Measurements from ENCODE around the gene MBP.

- TF ChIP-seq, protein P1, sequence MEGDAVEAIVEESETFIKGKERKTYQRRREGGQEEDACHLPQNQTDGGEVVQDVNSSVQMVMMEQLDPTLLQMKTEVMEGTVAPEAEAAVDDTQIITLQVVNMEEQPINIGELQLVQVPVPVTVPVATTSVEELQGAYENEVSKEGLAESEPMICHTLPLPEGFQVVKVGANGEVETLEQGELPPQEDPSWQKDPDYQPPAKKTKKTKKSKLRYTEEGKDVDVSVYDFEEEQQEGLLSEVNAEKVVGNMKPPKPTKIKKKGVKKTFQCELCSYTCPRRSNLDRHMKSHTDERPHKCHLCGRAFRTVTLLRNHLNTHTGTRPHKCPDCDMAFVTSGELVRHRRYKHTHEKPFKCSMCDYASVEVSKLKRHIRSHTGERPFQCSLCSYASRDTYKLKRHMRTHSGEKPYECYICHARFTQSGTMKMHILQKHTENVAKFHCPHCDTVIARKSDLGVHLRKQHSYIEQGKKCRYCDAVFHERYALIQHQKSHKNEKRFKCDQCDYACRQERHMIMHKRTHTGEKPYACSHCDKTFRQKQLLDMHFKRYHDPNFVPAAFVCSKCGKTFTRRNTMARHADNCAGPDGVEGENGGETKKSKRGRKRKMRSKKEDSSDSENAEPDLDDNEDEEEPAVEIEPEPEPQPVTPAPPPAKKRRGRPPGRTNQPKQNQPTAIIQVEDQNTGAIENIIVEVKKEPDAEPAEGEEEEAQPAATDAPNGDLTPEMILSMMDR (IDR thresholded peaks at IDR 0.05; ENCODE audit: insufficient read depth, low read length) = no peak
- TF ChIP-seq POLR2AphosphoS5 (IDR thresholded peaks at IDR 0.05; ENCODE audit: low read depth) (0 out of 2 replicates have a peak, but pooled peaks have one; percentile 39), REST (IDR thresholded peaks at IDR 0.05; ENCODE audit: insufficient replicate concordance, low read depth) (no peak), GABPA (IDR thresholded peaks at IDR 0.05; ENCODE audit: low read depth) (no peak), SPI1 (IDR thresholded peaks at IDR 0.05; ENCODE audit: borderline replicate concordance, low read depth) (no peak)
These were observed 40.2 kb downstream of the MBP start for GRCh38 chr18:77092104-77093066.

Measured in HL-60 (cell line).